Measurements from ENCODE around the gene CACNG4.

- TF ChIP-seq, protein P1, sequence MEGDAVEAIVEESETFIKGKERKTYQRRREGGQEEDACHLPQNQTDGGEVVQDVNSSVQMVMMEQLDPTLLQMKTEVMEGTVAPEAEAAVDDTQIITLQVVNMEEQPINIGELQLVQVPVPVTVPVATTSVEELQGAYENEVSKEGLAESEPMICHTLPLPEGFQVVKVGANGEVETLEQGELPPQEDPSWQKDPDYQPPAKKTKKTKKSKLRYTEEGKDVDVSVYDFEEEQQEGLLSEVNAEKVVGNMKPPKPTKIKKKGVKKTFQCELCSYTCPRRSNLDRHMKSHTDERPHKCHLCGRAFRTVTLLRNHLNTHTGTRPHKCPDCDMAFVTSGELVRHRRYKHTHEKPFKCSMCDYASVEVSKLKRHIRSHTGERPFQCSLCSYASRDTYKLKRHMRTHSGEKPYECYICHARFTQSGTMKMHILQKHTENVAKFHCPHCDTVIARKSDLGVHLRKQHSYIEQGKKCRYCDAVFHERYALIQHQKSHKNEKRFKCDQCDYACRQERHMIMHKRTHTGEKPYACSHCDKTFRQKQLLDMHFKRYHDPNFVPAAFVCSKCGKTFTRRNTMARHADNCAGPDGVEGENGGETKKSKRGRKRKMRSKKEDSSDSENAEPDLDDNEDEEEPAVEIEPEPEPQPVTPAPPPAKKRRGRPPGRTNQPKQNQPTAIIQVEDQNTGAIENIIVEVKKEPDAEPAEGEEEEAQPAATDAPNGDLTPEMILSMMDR (IDR thresholded peaks at IDR 0.05) = no peak
- TF ChIP-seq POLR2A (IDR thresholded peaks at IDR 0.05) = no peak
- TF ChIP-seq POLR2AphosphoS5 (IDR thresholded peaks at IDR 0.05; ENCODE audit: insufficient read depth in 1 of 2, low read depth in 1 of 2) = no peak
These were observed 116.3 kb downstream of the CACNG4 start for GRCh38 chr17:67080804-67081203.

All from vagina (tissue), 2 donors.